Mesodermal cell (in vitro differentiated cells): ENCODE data around the gene BSG.
"Not testable (repeated sequence)": the region's sequence is repeated elsewhere in the genome, so short reads cannot be mapped to it uniquely, and the experiment has no call there.

Experiments used
- H3K27ac ChIP-seq: 2 replicates; pipeline ENCODE4 v1.7.0; 2013; ENCODE audit warnings: mild to moderate bottlenecking, low read depth, low read length, moderate library complexity; ENCODE audit not compliant: severe bottlenecking
- H3K36me3 ChIP-seq: 2 replicates; pipeline ENCODE4 v1.7.1; 2013; ENCODE audit warnings: mild to moderate bottlenecking, low read length, moderate library complexity; ENCODE audit not compliant: control insufficient read depth, insufficient read depth
- H3K4me1 ChIP-seq: one replicate; pipeline ENCODE4 v1.7.1; 2013; ENCODE audit warnings: mild to moderate bottlenecking, low read length; ENCODE audit not compliant: insufficient read depth, control insufficient read depth, poor library complexity, severe bottlenecking
- H3K4me3 ChIP-seq: 2 replicates; pipeline ENCODE4 v1.7.0; 2013; ENCODE audit warnings: low read length, control low read depth, mild to moderate bottlenecking; ENCODE audit not compliant: insufficient read depth, poor library complexity, severe bottlenecking; ENCODE audit errors: extremely low read depth
- H3K9me3 ChIP-seq: 2 replicates; pipeline ENCODE4 v1.7.1; 2013; ENCODE audit warnings: mild to moderate bottlenecking, low read length, moderate library complexity; ENCODE audit not compliant: control insufficient read depth
- WGBS, 2 experiments: methylation state at CpG; one replicate each; pipeline ENCODE4 v1.1.5; 2013; ENCODE audit warnings: missing lambda C conversion rate in 2 of 2; ENCODE audit not compliant: insufficient coverage in 2 of 2; 5-methylcytosine and 5-hydroxymethylcytosine counted together

BSG gene

GRCh38 chr19:625257-625656, 52.9 kb downstream of the BSG start:
- H3K4me1 ChIP-seq: no peaks in the 10 kb centered on the region
- 89 to 100% methylated on average over 4 of the region's 5 CpGs for WGBS, 2 experiments
- H3K36me3 ChIP-seq: peaks cover 60% of the 10 kb centered on the region
- no peak overlapping the region for H3K27ac ChIP-seq
- no peaks in the 10 kb centered on the region for H3K9me3 ChIP-seq
- no peak overlapping the region for H3K4me3 ChIP-seq

DNA sequence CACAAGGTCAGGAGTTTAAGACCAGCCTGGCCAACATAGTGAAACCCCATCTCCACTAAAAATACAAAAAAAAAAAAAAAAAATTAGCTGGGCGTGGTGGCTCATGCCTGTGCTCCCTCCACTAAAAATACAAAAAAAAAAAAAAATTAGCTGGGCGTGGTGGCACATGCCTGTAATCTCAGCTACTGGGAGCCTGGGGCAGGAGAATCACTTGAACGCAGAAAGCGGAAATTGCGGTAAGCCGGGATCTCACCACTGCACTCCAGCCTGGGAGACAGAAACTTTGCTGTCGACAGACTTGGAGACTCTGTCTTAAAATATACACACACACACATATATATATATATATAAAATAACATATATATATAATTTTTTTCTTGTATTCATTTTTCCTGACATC, 54.2 kb downstream of the BSG start:
- peaks cover 67% of the 10 kb centered on the region for H3K36me3 ChIP-seq
- WGBS, 2 experiments: 98 to 100% methylated on average over 1 to 5 of the region's 7 CpGs
- not testable (repeated sequence) for H3K4me1 ChIP-seq, H3K27ac ChIP-seq, H3K4me3 ChIP-seq, H3K9me3 ChIP-seq

DNA sequence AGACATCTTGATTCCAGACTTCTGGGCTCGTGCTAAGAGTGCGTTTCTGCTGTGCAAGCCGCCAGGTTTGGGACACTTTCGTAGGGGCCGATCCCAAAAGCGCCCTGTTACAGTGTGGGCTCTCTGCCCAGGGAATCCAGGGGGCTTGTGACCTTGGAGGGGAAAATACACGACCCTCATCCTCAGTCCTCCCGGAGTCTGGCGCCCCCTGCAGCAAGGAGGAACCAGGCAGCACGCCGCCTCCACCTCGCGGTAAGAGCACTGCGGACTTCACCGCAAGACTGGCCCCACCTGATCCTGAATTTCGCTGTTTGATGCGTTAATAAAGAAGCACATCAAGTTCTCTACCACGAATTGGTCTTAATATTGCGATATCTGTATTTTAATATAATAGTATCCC, 55.8 kb downstream of the BSG start:
- H3K4me1 ChIP-seq: peaks cover 4% of the 10 kb centered on the region
- H3K9me3 ChIP-seq: no peaks in the 10 kb centered on the region
- H3K4me3 ChIP-seq: no peak overlapping the region
- WGBS, 2 experiments: 81 to 82% methylated on average over 15 to 16 of the region's 19 CpGs
- peaks cover 59% of the 10 kb centered on the region for H3K36me3 ChIP-seq
- H3K27ac ChIP-seq: no peak overlapping the region

DNA sequence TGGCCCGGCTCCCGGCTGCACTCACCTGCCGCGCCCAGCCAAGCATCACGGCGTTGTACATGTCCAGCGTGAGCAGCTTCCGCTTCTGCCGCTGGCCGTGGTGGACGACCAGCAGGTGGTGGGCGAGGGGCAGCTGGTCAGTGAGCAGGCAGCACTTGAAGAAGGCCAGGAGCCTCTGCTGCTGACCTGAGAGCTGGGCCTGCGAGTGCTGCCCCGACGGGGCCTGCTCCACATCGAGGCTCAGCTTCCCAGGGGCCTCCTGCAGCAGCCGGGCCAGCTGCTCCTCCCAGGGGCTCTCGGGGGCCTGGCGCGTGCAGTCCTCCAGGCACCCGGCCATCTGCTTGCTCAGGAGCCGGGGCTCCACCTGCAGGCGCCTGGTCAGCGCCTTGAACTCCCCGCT, 57.1 kb downstream of the BSG start:
- H3K9me3 ChIP-seq, H3K27ac ChIP-seq, H3K4me3 ChIP-seq, H3K4me1 ChIP-seq: not testable (repeated sequence)
- WGBS, 2 experiments: 96 to 97% methylated on average over 20 to 21 of the region's 25 CpGs
- H3K36me3 ChIP-seq: peaks cover 48% of the 10 kb centered on the region

- H3K9me3 ChIP-seq: no peaks in the 10 kb centered on the region
- peaks cover 42% of the 10 kb centered on the region for H3K36me3 ChIP-seq
- H3K4me1 ChIP-seq: peaks cover 7% of the 10 kb centered on the region
- 95 to 98% methylated on average over 26 to 27 of the region's 30 CpGs for WGBS, 2 experiments
- no peak overlapping the region for H3K4me3 ChIP-seq
- H3K27ac ChIP-seq: no peak overlapping the region
Measured at GRCh38 chr19:629961-630714, 57.7 kb downstream of the BSG start.

DNA sequence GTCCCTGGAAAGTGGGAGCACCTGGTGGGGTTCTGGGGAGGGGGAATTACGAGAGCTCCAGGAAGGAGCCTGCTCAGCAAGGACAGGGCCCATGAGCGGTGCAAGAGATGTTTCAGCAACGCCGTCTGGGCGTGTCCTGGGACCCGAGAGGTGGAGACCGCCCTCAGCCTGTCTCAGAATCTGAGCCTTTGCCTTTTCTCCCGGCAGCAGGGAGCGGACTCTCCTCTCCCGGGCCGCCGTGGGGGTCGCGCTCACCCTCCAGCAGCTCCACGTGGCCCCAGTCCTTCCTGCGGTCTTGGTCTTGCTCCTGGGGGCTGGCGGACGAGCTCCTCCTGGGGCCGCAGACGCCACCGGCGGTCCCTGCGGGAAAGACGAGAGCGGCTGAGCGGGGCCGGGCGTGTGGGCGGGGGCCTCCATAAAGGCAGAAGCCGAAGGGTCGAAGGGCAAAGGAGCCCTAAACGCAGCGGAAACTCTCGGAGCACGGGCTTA, 60.2 kb downstream of the BSG start:
- 1 to 2% methylated on average over 31 to 33 of the region's 35 CpGs for WGBS, 2 experiments
- peak overlapping the region; percentile 18 for H3K27ac ChIP-seq
- no peaks in the 10 kb centered on the region for H3K9me3 ChIP-seq
- peak overlapping the region; percentile 74 for H3K4me3 ChIP-seq
- peaks cover 7% of the 10 kb centered on the region for H3K4me1 ChIP-seq
- H3K36me3 ChIP-seq: peaks cover 31% of the 10 kb centered on the region
